Loucy (cell line): ENCODE data around the gene CYP2E1.

Source experiments
- H2AFZ ChIP-seq: fragments of 200-600 bp; sonication (generic); 2 replicates; pipeline ENCODE4 v1.6.0; 2016; ENCODE audit warnings: antibody characterized with exemption, mild to moderate bottlenecking, low read length, moderate library complexity
- H3F3A ChIP-seq: fragments of 200-600 bp; 2 replicates; pipeline ENCODE4 v1.6.0; 2016; ENCODE audit warnings: antibody characterized with exemption, low read depth, mild to moderate bottlenecking
- H3K27me3 ChIP-seq: fragments of 200-600 bp; sonication (generic); 2 replicates; pipeline ENCODE4 v1.6.1; 2014; ENCODE audit warnings: low read length, mild to moderate bottlenecking; ENCODE audit not compliant: insufficient read depth, poor library complexity, severe bottlenecking
- H3K36me3 ChIP-seq: fragments of 200-600 bp; sonication (generic); 2 replicates; pipeline ENCODE4 v1.6.1; 2016; ENCODE audit warnings: low read length; ENCODE audit not compliant: insufficient read depth
- H3K4me1 ChIP-seq: fragments of 200-600 bp; sonication (generic); 2 replicates; pipeline ENCODE4 v1.5.1; 2014; ENCODE audit warnings: low read length, mild to moderate bottlenecking; ENCODE audit not compliant: insufficient read depth, poor library complexity, severe bottlenecking
- H3K4me2 ChIP-seq: fragments of 200-600 bp; sonication (generic); 2 replicates; pipeline ENCODE4 v1.6.0; 2014; ENCODE audit warnings: antibody characterized with exemption, low read length, low read depth, mild to moderate bottlenecking; ENCODE audit not compliant: poor library complexity, severe bottlenecking
- H3K4me3 ChIP-seq: fragments of 200-600 bp; sonication (generic); 2 replicates; pipeline ENCODE4 v1.5.1; 2014; ENCODE audit warnings: low read length, mild to moderate bottlenecking, mixed read lengths; ENCODE audit not compliant: poor library complexity, severe bottlenecking
- H3K79me2 ChIP-seq: fragments of 200-600 bp; sonication (generic); 2 replicates; pipeline ENCODE4 v1.6.1; 2014; ENCODE audit warnings: low read length; ENCODE audit not compliant: insufficient read depth
- H3K9ac ChIP-seq: fragments of 200-600 bp; sonication (generic); 2 replicates; pipeline ENCODE4 v1.6.0; 2014; ENCODE audit warnings: mild to moderate bottlenecking, low read depth, low read length, moderate library complexity; ENCODE audit not compliant: poor library complexity, severe bottlenecking
- H3K9me2 ChIP-seq: fragments of 200-600 bp; sonication (generic); replicated peaks from 2 replicates; pipeline ENCODE4 v1.6.1; 2016; ENCODE audit warnings: low read depth, low read length, mixed read lengths
- H3K9me3 ChIP-seq: fragments of 200-600 bp; sonication (generic); 2 replicates; pipeline ENCODE4 v1.6.1; 2014; ENCODE audit warnings: mild to moderate bottlenecking, antibody characterized with exemption, low read length, low read depth; ENCODE audit not compliant: insufficient read depth
- H4K20me1 ChIP-seq: fragments of 200-600 bp; sonication (generic); 2 replicates; pipeline ENCODE4 v1.6.0; 2014; ENCODE audit warnings: antibody characterized with exemption, low read length, mild to moderate bottlenecking; ENCODE audit not compliant: insufficient read depth, poor library complexity, severe bottlenecking
- CTCF ChIP-seq: fragments of 200-600 bp; sonication (generic); conservative IDR thresholded peaks from 2 replicates; pipeline ENCODE4 v1.5.1; 2014; ENCODE audit warnings: mild to moderate bottlenecking, antibody characterized with exemption, low read length
- EZH2phosphoT487 ChIP-seq: fragments of 200-600 bp; IDR thresholded peaks from 2 replicates; pipeline ENCODE4 v1.6.1; 2018; ENCODE audit warnings: antibody characterized with exemption, mild to moderate bottlenecking, moderate library complexity, borderline replicate concordance

CYP2E1 gene

GRCh38 chr10:133526957-133527588 is at the start of gene CYP2E1:
TSS of gene CYP2E1 (plus strand) at chr10:133527363. CDS start at chr10:133527396, 33 bp downstream.
- Histone ChIP-seq H3K27me3 (no peaks in the 10 kb centered on the region), H3K4me1 (peaks cover 11% of the 10 kb centered on the region), H3K4me2 (no peak within 1 kb of the TSS), H3K9me2 (no peaks in the 10 kb centered on the region), H3K4me3 (no peak within 1 kb of the TSS), H2AFZ (no peak within 1 kb of the TSS), H3F3A (no peaks in the 10 kb centered on the region), H3K36me3 (no peaks in the 10 kb centered on the region), H3K9me3 (no peaks in the 10 kb centered on the region; the same call in 1 of the 2 replicates), H4K20me1 (no peaks in the 10 kb centered on the region), H3K9ac (no peak within 1 kb of the TSS), H3K79me2 (no peaks in the 10 kb centered on the region)
- TF ChIP-seq EZH2phosphoT487: no peak
- no peak for TF ChIP-seq CTCF

- H3K9me3 ChIP-seq: peaks cover 7% of the 10 kb centered on the region
- no peaks in the 10 kb centered on the region for H3K9me2 ChIP-seq
- peaks cover 5% of the 10 kb centered on the region for H3K4me1 ChIP-seq
- H3K9ac ChIP-seq: no peak overlapping the region
- no peak overlapping the region for H2AFZ ChIP-seq
- H3K79me2 ChIP-seq: no peaks in the 10 kb centered on the region
- H3K4me3 ChIP-seq: no peak overlapping the region
- no peak overlapping the region for H3K4me2 ChIP-seq
- H3K27me3 ChIP-seq: no peaks in the 10 kb centered on the region
- H4K20me1 ChIP-seq: no peaks in the 10 kb centered on the region
- no peaks in the 10 kb centered on the region for H3F3A ChIP-seq
- H3K36me3 ChIP-seq: no peaks in the 10 kb centered on the region
- TF ChIP-seq EZH2phosphoT487: no peak
- TF ChIP-seq CTCF: no peak
These were observed 46.0 kb upstream of the CYP2E1 start for GRCh38 chr10:133481086-133481643.

GRCh38 chr10:133481657-133482056 is 45.5 kb upstream of the CYP2E1 start:
- Histone ChIP-seq H2AFZ (no peak overlapping the region), H3F3A (no peaks in the 10 kb centered on the region), H4K20me1 (no peaks in the 10 kb centered on the region), H3K36me3 (no peaks in the 10 kb centered on the region), H3K4me1 (peaks cover under 1% of the 10 kb centered on the region), H3K27me3 (no peaks in the 10 kb centered on the region), H3K9me2 (no peaks in the 10 kb centered on the region), H3K4me2 (no peak overlapping the region), H3K79me2 (no peaks in the 10 kb centered on the region), H3K4me3 (no peak overlapping the region), H3K9me3 (peaks cover 7% of the 10 kb centered on the region), H3K9ac (no peak overlapping the region)
- no peak for TF ChIP-seq CTCF
- TF ChIP-seq EZH2phosphoT487: no peak
